NCI-H748 (cell line): Measurements from ENCODE around the gene RNF126.
"Not testable (repeated sequence)": the region's sequence is repeated elsewhere in the genome, so short reads cannot be mapped to it uniquely, and the experiment has no call there.

Source experiments
- DNase-seq: peaks from one replicate; lab custom pipeline; 2025; ENCODE audit not compliant: unreplicated experiment; lab: John Stamatoyannopoulos, UW

RNF126 gene

GRCh38 chr19:662962-663681 is at the start of gene RNF126:
TSS of gene RNF126 (minus strand) at chr19:663214. CDS start at chr19:663121, 93 bp downstream.
- DNase-seq, result peak; percentile 87

GRCh38 chr19:711254-711653 is 48.2 kb upstream of the RNF126 start:
- DNase-seq, result no peak

- DNase-seq, result no peak
Observed at GRCh38 chr19:710767-711166, 47.8 kb upstream of the RNF126 start.

- no peak for DNase-seq
Observed at GRCh38 chr19:709965-710571, 47.1 kb upstream of the RNF126 start.

GRCh38 chr19:709196-709964 is 46.4 kb upstream of the RNF126 start:
- DNase-seq, result peak; percentile 25

GRCh38 chr19:708154-709143 is 45.4 kb upstream of the RNF126 start, which contains the start of gene PALM:
TSS of gene PALM (plus strand) at chr19:708935. CDS start at chr19:709147, 212 bp downstream.
- DNase-seq, result peak; percentile 43

- no peak for DNase-seq
Observed at GRCh38 chr19:704447-704741, 41.4 kb upstream of the RNF126 start.

GRCh38 chr19:703651-704446 is 40.8 kb upstream of the RNF126 start:
- DNase-seq, result peak; percentile 41

- DNase-seq, result no peak
Observed at GRCh38 chr19:703329-703650, 40.3 kb upstream of the RNF126 start.

- DNase-seq, result not testable (repeated sequence)
Observed at GRCh38 chr19:702847-703246, 39.8 kb upstream of the RNF126 start.

GRCh38 chr19:699885-700284 is 36.9 kb upstream of the RNF126 start:
- DNase-seq, result not testable (repeated sequence)

GRCh38 chr19:698529-698928 is 35.5 kb upstream of the RNF126 start:
- DNase-seq, result not testable (repeated sequence)

GRCh38 chr19:695352-695949 is 32.4 kb upstream of the RNF126 start, which contains the start of gene PRSS57:
TSS of gene PRSS57 (minus strand) at chr19:695452. CDS start at chr19:695430, 22 bp downstream.
- no peak for DNase-seq

GRCh38 chr19:694481-695351 is 31.7 kb upstream of the RNF126 start:
- DNase-seq, result no peak

GRCh38 chr19:690203-690602 is 27.2 kb upstream of the RNF126 start:
- DNase-seq, result no peak

- no peak for DNase-seq
Observed at GRCh38 chr19:688992-689391, 26.0 kb upstream of the RNF126 start.

GRCh38 chr19:688214-688613 is 25.2 kb upstream of the RNF126 start:
- DNase-seq, result no peak

- no peak for DNase-seq
Observed at GRCh38 chr19:687569-688166, 24.7 kb upstream of the RNF126 start.
